Kidney (tissue), 14 donors: ENCODE results near the gene MAB21L3. TPM values are rescaled to one million over a fixed set of nuclear protein-coding genes. Genes with fewer than 3 reads are reported as not detected.

ENCODE experiments used
- DNase-seq, 5 donors: peaks; one replicate each; pipeline ENCODE4 v3.0.0-alpha.2; 2013 to 2020
- FAIRE-seq: peaks from 2 replicates; lab custom pipeline; 2012; peaks lifted over from hg19 to GRCh38; lab: Jason Lieb, UNC
- H3K27ac ChIP-seq, 2 donors: one replicate each; pipeline ENCODE4 v1.7.0; 2013; ENCODE audit warnings: low read depth in 2 of 2, low read length in 2 of 2, inconsistent platforms in 1 of 2
- H3K27me3 ChIP-seq: one replicate; pipeline ENCODE4 v1.7.1; 2013; ENCODE audit warnings: low read length, inconsistent platforms; ENCODE audit not compliant: control insufficient read depth, insufficient read depth
- H3K36me3 ChIP-seq, 3 donors: one replicate each; pipeline versions ENCODE4 v1.7.0 to v1.7.1; 2013; ENCODE audit warnings: low read length in 3 of 3, control low read depth in 1 of 3, inconsistent platforms in 1 of 3; ENCODE audit not compliant: insufficient read depth in 3 of 3, control insufficient read depth in 2 of 3
- H3K4me1 ChIP-seq, 3 donors: one replicate each; pipeline versions ENCODE4 v1.7.0 to v1.7.1; 2013; ENCODE audit warnings: low read length in 3 of 3, inconsistent platforms in 1 of 3, low read depth in 1 of 3; ENCODE audit not compliant: control insufficient read depth in 2 of 3, insufficient read depth in 2 of 3
- H3K4me3 ChIP-seq, 3 donors: one replicate each; pipeline versions ENCODE4 v1.7.0 to v1.8.1; 2013; ENCODE audit warnings: low read length in 3 of 3, control low read depth in 1 of 3, inconsistent platforms in 1 of 3
- H3K9ac ChIP-seq, 3 donors: one replicate each; pipeline versions ENCODE4 v1.7.0 to v1.7.1; 2013; ENCODE audit warnings: low read length in 3 of 3, control low read depth in 1 of 3, inconsistent platforms in 1 of 3
- H3K9me3 ChIP-seq, 3 donors: one replicate each; pipeline versions ENCODE4 v1.7.0 to v1.7.1; 2013; ENCODE audit warnings: low read length in 3 of 3, control low read depth in 1 of 3, inconsistent platforms in 1 of 3; ENCODE audit not compliant: control insufficient read depth in 2 of 3, insufficient read depth in 1 of 3
- CTCF ChIP-seq: IDR thresholded peaks from 3 replicates; pipeline ENCODE4 v1.5.1; 2012; ENCODE audit warnings: mild to moderate bottlenecking, moderate library complexity, borderline replicate concordance; ENCODE audit not compliant: insufficient read depth; ENCODE audit errors: extremely low read depth
- intact Hi-C: fragments of 100-400 bp; cut with DNase I; formaldehyde crosslinking; loops from one replicate; pipeline ENCODE4 v1.11.1; 2022
- polyA plus RNA-seq: library from polyadenylated mRNA; stranded (reverse); fragments of 350-450 nt; fragmentation: Illumina TruSeq; extraction: RNeasy Lipid Tissue Mini Kit (QIAGEN cat#74804); gene quantifications from one replicate; pipeline ENCODE4 v1.2.3, GENCODE V29; 2014; ENCODE audit warnings: low read depth, low replicate concordance; ENCODE audit not compliant: insufficient read depth
- total RNA-seq: library from RNA; stranded (reverse); fragmentation: NEBNext Ultra II Directional; extraction: Animal tissue kit (Norgen Biotek cat#: 25700); gene quantifications from one replicate; pipeline ENCODE4 v1.2.1, GENCODE V29; 2021
- donor health status: control.
- donor health status: control.
- donor health status: control.
- donor health status: control.
- donor health status: control.
- donor health status: DM: yes; HTN: yes; CAD: no.
- donor health status: Normal renal cell carcinoma (clear cell type).

The MAB21L3 gene
- total and polyA plus RNA-seq, 2 donors from 2014 or later: 0.24 to 2.9 TPM

GRCh38 chr1:116133696-116134475 is 22.7 kb downstream of the MAB21L3 start:
- DNase-seq: no peak
- no peak for FAIRE-seq
- Histone ChIP-seq H3K36me3 (no peaks in the 10 kb centered on the region), H3K4me1 (peaks cover 0 to 1% (median 0%) of the 10 kb centered on the region in 3 donors), H3K9ac (no peak overlapping the region), H3K9me3 (no peaks in the 10 kb centered on the region), H3K27ac (no peak overlapping the region), H3K27me3 (no peaks in the 10 kb centered on the region), H3K4me3 (no peak overlapping the region)
- no peak for TF ChIP-seq CTCF
- intact Hi-C loops: no loop called here

GRCh38 chr1:116134476-116134773 is 23.2 kb downstream of the MAB21L3 start:
- Histone ChIP-seq H3K9ac (no peak overlapping the region), H3K27ac (no peak overlapping the region), H3K9me3 (no peaks in the 10 kb centered on the region), H3K36me3 (no peaks in the 10 kb centered on the region), H3K4me1 (peaks cover 0 to 3% (median 0%) of the 10 kb centered on the region in 3 donors), H3K27me3 (no peaks in the 10 kb centered on the region), H3K4me3 (no peak overlapping the region)
- TF ChIP-seq CTCF: no peak
- FAIRE-seq: no peak
- no peak for DNase-seq
- intact Hi-C loops: no loop called here

GRCh38 chr1:116138277-116138792 is 27.1 kb downstream of the MAB21L3 start:
- no peaks in the 10 kb centered on the region for H3K9me3 ChIP-seq
- no peak for FAIRE-seq
- H3K4me3 ChIP-seq: no peak overlapping the region
- intact Hi-C loops: no loop called here
- H3K4me1 ChIP-seq: peaks cover 0 to 3% (median 0%) of the 10 kb centered on the region in 3 donors
- no peak overlapping the region for H3K27ac ChIP-seq
- no peak for DNase-seq
- TF ChIP-seq CTCF: no peak
- no peaks in the 10 kb centered on the region for H3K27me3 ChIP-seq
- H3K36me3 ChIP-seq: no peaks in the 10 kb centered on the region
- H3K9ac ChIP-seq: no peak overlapping the region
